HFF-Myc (cell line): ENCODE results near the gene KCTD19.

Source experiments
- DNase-seq: peaks from one replicate; pipeline ENCODE4 v3.0.0-alpha.2; 2011; ENCODE audit warnings: low read depth; ENCODE audit errors: extremely low read depth
- H3K4me3 ChIP-seq: replicated peaks from 2 replicates; pipeline ENCODE4 v1.5.1; 2011; ENCODE audit warnings: low read depth, mild to moderate bottlenecking, control low read depth, low read length
- CTCF ChIP-seq: IDR thresholded peaks from 2 replicates; pipeline ENCODE4 v1.5.1; 2012; ENCODE audit warnings: mild to moderate bottlenecking, low read depth, low read length, control low read depth; ENCODE audit errors: missing control alignments

The KCTD19 gene

DNA sequence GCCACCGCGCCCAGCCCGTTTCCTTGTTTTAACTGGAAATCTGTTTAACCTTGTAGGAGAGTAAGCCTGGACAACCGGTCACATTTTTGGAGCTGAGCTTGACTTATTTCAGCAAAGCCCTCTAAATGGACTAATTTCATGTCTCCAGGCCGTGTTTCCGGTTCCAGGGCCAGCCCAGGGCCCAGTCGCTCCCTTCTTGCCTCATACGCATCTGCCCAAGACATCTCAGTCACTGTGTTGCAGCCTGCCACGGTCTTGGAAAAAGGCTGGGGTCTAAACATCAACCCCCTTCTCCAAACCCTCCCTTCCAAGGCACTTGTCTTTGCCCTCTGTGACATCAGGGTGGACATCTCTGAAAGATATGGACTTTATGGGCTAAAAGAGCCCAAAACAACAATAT is 28.3 kb downstream of the KCTD19 start:
- no peak for TF ChIP-seq CTCF
- H3K4me3 ChIP-seq = no peak overlapping the region
- DNase-seq = no peak

DNA sequence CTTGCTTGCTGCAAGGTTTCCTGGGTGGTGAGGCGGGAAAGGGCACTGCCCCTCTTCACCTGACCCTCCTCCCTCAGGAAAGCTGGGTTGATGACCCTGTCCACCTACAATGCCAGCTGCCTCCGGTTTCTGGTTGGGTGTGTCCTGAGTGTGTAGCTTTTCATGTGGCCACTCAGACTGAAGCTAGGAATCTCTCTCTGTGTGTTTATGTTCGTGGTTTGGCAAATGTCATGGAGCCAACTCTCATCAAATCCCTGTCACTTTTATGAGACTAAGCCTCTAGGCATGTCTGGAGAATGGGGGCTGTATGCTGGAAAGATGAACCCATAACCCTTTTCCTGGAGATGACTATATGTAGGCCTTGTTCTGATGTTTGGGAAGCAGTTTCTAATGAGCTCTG is 30.1 kb downstream of the KCTD19 start:
- TF ChIP-seq CTCF = no peak
- peak; percentile 51 for DNase-seq
- H3K4me3 ChIP-seq = no peak overlapping the region

GRCh38 chr16:67294938-67295361 is 31.6 kb downstream of the KCTD19 start:
- peak; percentile 63 for DNase-seq
- TF ChIP-seq CTCF = no peak
- no peak overlapping the region for H3K4me3 ChIP-seq

DNA sequence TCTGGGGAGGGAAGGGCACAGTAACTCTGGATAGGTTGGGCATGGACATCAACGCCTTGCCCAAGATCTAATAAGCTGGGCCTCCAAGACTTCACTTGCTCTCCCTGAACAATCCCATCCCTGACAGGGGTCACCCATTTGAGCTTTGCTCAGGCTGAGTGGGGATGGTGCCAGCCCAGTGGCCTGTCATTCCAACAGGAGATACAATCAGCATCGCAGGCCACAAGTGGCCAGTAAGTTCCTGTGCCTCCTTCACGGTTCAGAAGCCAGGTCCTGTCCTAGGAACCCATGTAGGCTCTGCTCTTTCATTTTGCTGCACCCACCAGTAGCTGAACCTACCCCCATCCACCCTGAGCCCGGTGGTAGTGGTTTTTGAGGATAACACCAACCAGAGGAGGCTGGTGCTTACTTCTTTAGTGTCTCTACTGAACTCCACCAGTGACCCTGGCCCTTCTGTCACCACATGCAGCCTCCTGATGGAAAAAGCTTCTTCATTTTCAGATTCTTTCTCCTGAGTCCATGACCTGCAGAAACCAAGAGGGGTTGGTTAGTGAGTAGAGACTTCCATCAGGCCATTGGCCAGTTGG is 32.3 kb downstream of the KCTD19 start:
- no peak for TF ChIP-seq CTCF
- no peak overlapping the region for H3K4me3 ChIP-seq
- no peak for DNase-seq

GRCh38 chr16:67291461-67291860 is 35.1 kb downstream of the KCTD19 start:
- no peak for TF ChIP-seq CTCF
- no peak for DNase-seq
- no peak overlapping the region for H3K4me3 ChIP-seq

- no peak for TF ChIP-seq CTCF
- DNase-seq = no peak
- no peak overlapping the region for H3K4me3 ChIP-seq
Observed at GRCh38 chr16:67287960-67288359, 38.6 kb downstream of the KCTD19 start.
